ENCODE data around the gene NBAS. TPM values are rescaled to one million over a fixed set of nuclear protein-coding genes. Genes with fewer than 3 reads are reported as not detected.

Gene NBAS
- total and polyA plus RNA-seq, 9 of the 15 experiments (the other 6 are each of a cell fraction or from before 2014, with no cell fraction given): 15.3 to 94.4 (median 69.9) TPM

DNA sequence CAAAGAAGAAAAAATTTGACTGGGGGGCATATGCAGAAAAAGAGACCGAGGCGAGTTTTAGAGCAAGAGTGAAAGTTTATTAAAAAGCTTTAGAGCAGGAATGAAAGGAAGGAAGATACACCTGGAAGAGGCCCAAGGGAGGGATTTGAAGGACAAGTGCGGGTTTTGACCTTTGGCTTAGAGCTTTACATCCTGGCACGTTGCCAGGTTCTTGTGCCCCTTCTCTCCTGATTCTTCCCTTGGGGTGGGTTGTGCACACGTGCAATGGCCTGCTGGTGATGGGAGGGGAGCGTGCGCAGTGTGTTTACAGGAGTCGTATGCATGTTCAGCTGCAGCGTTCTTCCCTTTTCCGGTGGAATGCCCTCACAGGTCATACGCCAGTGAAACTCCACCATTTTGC, 208.8 kb downstream of the NBAS start:
- no peak for ATAC-seq
- Histone ChIP-seq H2AFZ (ENCODE audit: low read depth, low read length) (no peak overlapping the region), H3K27me3 (ENCODE audit: control insufficient read depth in 2 of 2, insufficient read depth in 2 of 2, low read length in 2 of 2) (no peaks in the 10 kb centered on the region), H3K4me2 (ENCODE audit: insufficient read depth, low read length) (no peak overlapping the region), H3K9me3 (replicated peaks; ENCODE audit: control insufficient read depth, insufficient read depth, low read depth, low read length) (no peaks in the 10 kb centered on the region), H3K4me3 (no peak overlapping the region), H3K79me2 (ENCODE audit: control insufficient read depth, insufficient read depth, low read length) (no peaks in the 10 kb centered on the region), H3K4me1 (replicated peaks in 1 of 2; ENCODE audit: control insufficient read depth in 2 of 2, insufficient read depth in 2 of 2, low read length in 2 of 2) (no peaks in the 10 kb centered on the region; a peak in 1 of 5 replicates), H3K27ac (ENCODE audit: extremely low read depth, low read depth, low read length) (no peak overlapping the region), H3K9ac (ENCODE audit: insufficient read depth in 1 of 2, low read depth in 2 of 2, low read length in 2 of 2) (no peak overlapping the region), H3K36me3 (ENCODE audit: control insufficient read depth, insufficient read depth, low read length) (peaks cover 76% of the 10 kb centered on the region), H3K9me1 (ENCODE audit: control insufficient read depth, insufficient read depth, low read length) (no peaks in the 10 kb centered on the region), H4K20me1 (replicated peaks; ENCODE audit: control insufficient read depth, insufficient read depth, low read length) (no peaks in the 10 kb centered on the region)
- WGBS (ENCODE audit: insufficient coverage, low coverage, missing lambda C conversion rate): 95% methylated on average over 10 of the region's 11 CpGs
- TF ChIP-seq NFIX (CRISPR knock-in tag; IDR thresholded peaks at IDR 0.05; ENCODE audit: low read depth) (peak; percentile 83), SMC3 (conservative IDR thresholded peaks at IDR 0.05; ENCODE audit: insufficient read depth, low read depth, low read length) (no peak), NFIC (IDR thresholded peaks at IDR 0.05) (peak; percentile 97), ZBTB7A (IDR thresholded peaks at IDR 0.05; ENCODE audit: borderline replicate concordance, control insufficient read depth, low read depth, low read length) (no peak), DIDO1 (tag; IDR thresholded peaks at IDR 0.05; ENCODE audit: low read depth) (no peak), MEF2D (tag; conservative IDR thresholded peaks at IDR 0.05; ENCODE audit: low read depth) (no peak), GABPA (tag; conservative IDR thresholded peaks at IDR 0.05; ENCODE audit: low read depth) (no peak), FOXP1 (CRISPR knock-in tag; IDR thresholded peaks at IDR 0.05) (no peak), SMAD3 (CRISPR knock-in tag; conservative IDR thresholded peaks at IDR 0.05) (no peak)
- TF ChIP-seq, protein P1, sequence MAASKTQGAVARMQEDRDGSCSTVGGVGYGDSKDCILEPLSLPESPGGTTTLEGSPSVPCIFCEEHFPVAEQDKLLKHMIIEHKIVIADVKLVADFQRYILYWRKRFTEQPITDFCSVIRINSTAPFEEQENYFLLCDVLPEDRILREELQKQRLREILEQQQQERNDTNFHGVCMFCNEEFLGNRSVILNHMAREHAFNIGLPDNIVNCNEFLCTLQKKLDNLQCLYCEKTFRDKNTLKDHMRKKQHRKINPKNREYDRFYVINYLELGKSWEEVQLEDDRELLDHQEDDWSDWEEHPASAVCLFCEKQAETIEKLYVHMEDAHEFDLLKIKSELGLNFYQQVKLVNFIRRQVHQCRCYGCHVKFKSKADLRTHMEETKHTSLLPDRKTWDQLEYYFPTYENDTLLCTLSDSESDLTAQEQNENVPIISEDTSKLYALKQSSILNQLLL (CRISPR knock-in tag; IDR thresholded peaks at IDR 0.05; ENCODE audit: borderline replicate concordance): no peak
- TF ChIP-seq, protein P2, sequence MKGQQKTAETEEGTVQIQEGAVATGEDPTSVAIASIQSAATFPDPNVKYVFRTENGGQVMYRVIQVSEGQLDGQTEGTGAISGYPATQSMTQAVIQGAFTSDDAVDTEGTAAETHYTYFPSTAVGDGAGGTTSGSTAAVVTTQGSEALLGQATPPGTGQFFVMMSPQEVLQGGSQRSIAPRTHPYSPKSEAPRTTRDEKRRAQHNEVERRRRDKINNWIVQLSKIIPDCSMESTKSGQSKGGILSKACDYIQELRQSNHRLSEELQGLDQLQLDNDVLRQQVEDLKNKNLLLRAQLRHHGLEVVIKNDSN (CRISPR knock-in tag; IDR thresholded peaks at IDR 0.05): no peak
- in situ Hi-C loops (cut with MboI) (no loop called here), intact Hi-C loops (cut with micrococcal nuclease) (no loop called here)
- no peak for DNase-seq (ENCODE audit: extremely low read depth in 1 of 4, low spot score in 3 of 4)
- POLR2A ChIA-PET: interaction anchor here (0.6 to 1.0 kb wide), 2 partner anchors 9 to 12 kb away, joined by 3 read pairs; no protein-coding TSS in a partner anchor
- no peak for FAIRE-seq
- no TSS peak for BruUV-seq (replicated peaks)
- CTCF ChIA-PET (ENCODE audit: low intra/inter-chr PET ratio): no interaction called here

Data from K562 (cell line).